AG04450 (cell line): ENCODE data around the gene MRPL28. TPM values are rescaled to one million over a fixed set of nuclear protein-coding genes. Genes with fewer than 3 reads are reported as not detected.
"Not testable (repeated sequence)": the region's sequence is repeated elsewhere in the genome, so short reads cannot be mapped to it uniquely, and the experiment has no call there.

Experiments
- CTCF ChIA-PET: fragments of 300-600, 350-600 bp; formaldehyde crosslinking; extraction: SDS; loops from one replicate; lab custom pipeline; 2022; ENCODE audit warnings: antibody characterized with exemption, inconsistent platforms; lab: Charles Lee
- POLR2A ChIA-PET: fragments of 350-600 bp; formaldehyde crosslinking; extraction: SDS; loops from one replicate; lab custom pipeline; 2021; ENCODE audit warnings: antibody characterized with exemption, inconsistent platforms; lab: Yijun Ruan, JAX
- DNase-seq: peaks from one replicate; pipeline ENCODE4 v3.0.0-alpha.2; 2011; ENCODE audit warnings: low read depth, low spot score
- H3K27ac ChIP-seq: one replicate; pipeline ENCODE4 v1.5.1; 2012; ENCODE audit warnings: low read depth, low read length, control low read depth
- H3K27me3 ChIP-seq: one replicate; pipeline ENCODE4 v1.6.0; 2012; ENCODE audit warnings: low read length; ENCODE audit not compliant: control insufficient read depth, insufficient read depth
- H3K4me3 ChIP-seq: 2 replicates; pipeline ENCODE4 v1.5.1; 2011; ENCODE audit warnings: mild to moderate bottlenecking, low read depth, low read length, control low read depth
- H3K9me3 ChIP-seq: 2 replicates; pipeline ENCODE4 v1.5.1; 2012; ENCODE audit warnings: low read length; ENCODE audit not compliant: control insufficient read depth, insufficient read depth
- CTCF ChIP-seq: IDR thresholded peaks from 2 replicates; pipeline ENCODE4 v1.5.1; 2011; ENCODE audit warnings: low read depth, low read length, control low read depth, inconsistent platforms
- polyA plus RNA-seq: library from polyadenylated mRNA; depleted of rRNA; stranded (reverse); fragments of >200 nt; gene quantifications from 2 replicates; pipeline ENCODE4 v1.2.3, GENCODE V29; 2011

MRPL28 gene
- polyA plus RNA-seq, 1 experiment: 144 TPM

- POLR2A ChIA-PET: no interaction called here
- CTCF ChIA-PET: no interaction called here
- no peak for TF ChIP-seq CTCF
- H3K27me3 ChIP-seq: no peaks in the 10 kb centered on the region
- H3K27ac ChIP-seq: no peak overlapping the region
- no peak overlapping the region for H3K4me3 ChIP-seq
- H3K9me3 ChIP-seq: peaks cover 7% of the 10 kb centered on the region
- DNase-seq: no peak
Observed at GRCh38 chr16:389352-389751, 19.0 kb upstream of the MRPL28 start.

GRCh38 chr16:387761-388666 lies 17.7 kb upstream of the MRPL28 start:
- H3K4me3 ChIP-seq: peak overlapping the region; percentile 25; the same call in 1 of the 2 replicates
- DNase-seq, H3K9me3 ChIP-seq, H3K27me3 ChIP-seq, POLR2A ChIA-PET: not testable (repeated sequence)
- peak; percentile 30 for TF ChIP-seq CTCF
- H3K27ac ChIP-seq: peak overlapping the region; percentile 47
- CTCF ChIA-PET: interaction anchor here (0.6 to 0.7 kb wide), 2 partner anchors 160 to 1109 kb away, joined by 3 to 5 read pairs; no protein-coding TSS in a partner anchor

GRCh38 chr16:386641-387156 lies 16.4 kb upstream of the MRPL28 start:
- no peak for DNase-seq
- ChIA-PET POLR2A (no interaction called here), CTCF (interaction anchor here (0.6 kb wide), 1 partner anchor 16 kb away, joined by 4 read pairs; no protein-coding TSS in a partner anchor)
- Histone ChIP-seq H3K27ac (no peak overlapping the region), H3K9me3 (peaks cover 2% of the 10 kb centered on the region), H3K4me3 (no peak overlapping the region), H3K27me3 (no peaks in the 10 kb centered on the region)
- no peak for TF ChIP-seq CTCF

GRCh38 chr16:383326-384051 lies 13.2 kb upstream of the MRPL28 start:
- Histone ChIP-seq H3K4me3 (no peak overlapping the region; the same call in 1 of the 2 replicates), H3K27me3 (no peaks in the 10 kb centered on the region), H3K9me3 (no peaks in the 10 kb centered on the region; the same call in 1 of the 2 replicates), H3K27ac (no peak overlapping the region)
- CTCF ChIA-PET: no interaction called here
- no peak for TF ChIP-seq CTCF
- DNase-seq: no peak
- POLR2A ChIA-PET: no interaction called here
